H9 (cell line): ENCODE results near the gene MAML3. TPM values are rescaled to one million over a fixed set of nuclear protein-coding genes. Genes with fewer than 3 reads are reported as not detected.

ENCODE experiments used
- DNase-seq: peaks from one replicate; pipeline ENCODE4 v3.0.0-alpha.2; 2017
- H2AFZ ChIP-seq: one replicate; pipeline ENCODE4 v1.6.1; 2013; ENCODE audit warnings: mild to moderate bottlenecking, low read length, control low read depth, moderate library complexity
- H2AK5ac ChIP-seq: 2 replicates; pipeline ENCODE4 v1.6.1; 2013; ENCODE audit warnings: low read length, control low read depth, mixed read lengths; ENCODE audit not compliant: insufficient read length
- H2BK120ac ChIP-seq: one replicate; pipeline ENCODE4 v1.6.1; 2013; ENCODE audit warnings: low read depth, mild to moderate bottlenecking, low read length, control low read depth, inconsistent platforms; ENCODE audit not compliant: poor library complexity, severe bottlenecking
- H2BK12ac ChIP-seq: 2 replicates; pipeline ENCODE4 v1.6.1; 2013; ENCODE audit warnings: low read length, control low read depth, mixed read lengths, low read depth; ENCODE audit not compliant: insufficient read length
- H2BK15ac ChIP-seq: 2 replicates; pipeline ENCODE4 v1.6.1; 2013; ENCODE audit warnings: low read depth, low read length, control low read depth
- H2BK20ac ChIP-seq: one replicate; pipeline ENCODE4 v1.6.1; 2013; ENCODE audit warnings: low read depth, mild to moderate bottlenecking, low read length, control low read depth, inconsistent platforms; ENCODE audit not compliant: poor library complexity, severe bottlenecking
- H2BK5ac ChIP-seq: 2 replicates; pipeline ENCODE4 v1.6.1; 2013; ENCODE audit warnings: low read length, control low read depth, mixed read lengths; ENCODE audit not compliant: insufficient read length
- H3K14ac ChIP-seq: 2 replicates; pipeline ENCODE4 v1.6.1; 2013; ENCODE audit warnings: low read length, control low read depth; ENCODE audit not compliant: insufficient read depth
- H3K18ac ChIP-seq: 2 replicates; pipeline ENCODE4 v1.6.1; 2013; ENCODE audit warnings: low read depth, mild to moderate bottlenecking, mixed read lengths, low read length, control low read depth; ENCODE audit not compliant: insufficient read length
- H3K23ac ChIP-seq: 2 replicates; pipeline ENCODE4 v1.6.1; 2013; ENCODE audit warnings: low read length, control low read depth, mixed read lengths, low read depth; ENCODE audit not compliant: insufficient read length
- H3K23me2 ChIP-seq: 2 replicates; pipeline ENCODE4 v1.6.1; 2013; ENCODE audit warnings: low read depth, mild to moderate bottlenecking, mixed read lengths, low read length, control low read depth; ENCODE audit not compliant: insufficient read length, poor library complexity, severe bottlenecking
- H3K27ac ChIP-seq: 2 replicates; pipeline ENCODE4 v1.5.1; 2013; ENCODE audit warnings: low read length, control low read depth, mixed read lengths, low read depth; ENCODE audit not compliant: insufficient read length
- H3K27me3 ChIP-seq: 2 replicates; pipeline ENCODE4 v1.6.1; 2013; ENCODE audit warnings: low read length, control low read depth, inconsistent platforms; ENCODE audit not compliant: insufficient read depth
- H3K4ac ChIP-seq: 2 replicates; pipeline ENCODE4 v1.6.1; 2013; ENCODE audit warnings: low read depth, mild to moderate bottlenecking, control low read depth, inconsistent platforms, low read length, moderate library complexity
- H3K4me1 ChIP-seq: 2 replicates; pipeline ENCODE4 v1.6.1; 2013; ENCODE audit warnings: low read length, control low read depth, inconsistent platforms; ENCODE audit not compliant: insufficient read depth
- H3K4me2 ChIP-seq: 2 replicates; pipeline ENCODE4 v1.6.1; 2013; ENCODE audit warnings: low read length, control low read depth, mixed read lengths; ENCODE audit not compliant: insufficient read length, insufficient read depth
- H3K56ac ChIP-seq: 2 replicates; pipeline ENCODE4 v1.6.1; 2013; ENCODE audit warnings: low read depth, mild to moderate bottlenecking, mixed read lengths, low read length, control low read depth; ENCODE audit not compliant: insufficient read length
- H3K79me1 ChIP-seq: 2 replicates; pipeline ENCODE4 v1.6.1; 2013; ENCODE audit warnings: low read depth, mild to moderate bottlenecking, moderate library complexity, low read length, control low read depth, inconsistent platforms; ENCODE audit not compliant: insufficient read depth, poor library complexity, severe bottlenecking
- H3K79me2 ChIP-seq: 2 replicates; pipeline ENCODE4 v1.6.1; 2013; ENCODE audit warnings: low read length, control low read depth, inconsistent platforms; ENCODE audit not compliant: insufficient read depth
- H3K9ac ChIP-seq: 2 replicates; pipeline ENCODE4 v1.6.1; 2013; ENCODE audit warnings: low read length, control low read depth, mixed read lengths; ENCODE audit not compliant: insufficient read length; ENCODE audit errors: extremely low read depth
- H3K9me3 ChIP-seq: one replicate; pipeline ENCODE4 v1.6.1; 2013; ENCODE audit warnings: low read depth, low read length, inconsistent platforms; ENCODE audit not compliant: control insufficient read depth
- H3T11ph ChIP-seq: one replicate; pipeline ENCODE4 v1.6.1; 2013; ENCODE audit warnings: mild to moderate bottlenecking, low read length, control low read depth, inconsistent platforms
- H4K20me1 ChIP-seq: one replicate; pipeline ENCODE4 v1.6.1; 2013; ENCODE audit not compliant: control insufficient read depth, insufficient read length, insufficient read depth
- H4K5ac ChIP-seq: 2 replicates; pipeline ENCODE4 v1.6.1; 2013; ENCODE audit warnings: low read depth, mild to moderate bottlenecking, mixed read lengths, low read length, control low read depth; ENCODE audit not compliant: insufficient read length
- H4K8ac ChIP-seq: replicated peaks from 2 replicates; pipeline ENCODE4 v1.6.1; 2013; ENCODE audit warnings: low read length, control low read depth, mixed read lengths, low read depth; ENCODE audit not compliant: insufficient read length
- H4K91ac ChIP-seq: 2 replicates; pipeline ENCODE4 v1.6.1; 2013; ENCODE audit warnings: low read depth, mild to moderate bottlenecking, moderate library complexity, mixed read lengths, low read length, control low read depth; ENCODE audit not compliant: insufficient read length
- H3K27ac Mint-ChIP-seq, 3 experiments: 2 replicates in 2 of 3; 3 replicates in 1 of 3; pipeline ENCODE4 v1.8.0; 2020 to 2021; ENCODE audit warnings: mixed read lengths in 3 of 3, mild to moderate bottlenecking in 1 of 3, moderate library complexity in 1 of 3
- H3K27me3 Mint-ChIP-seq: 2 replicates; pipeline ENCODE4 v1.8.0; 2021; ENCODE audit warnings: low read depth, mild to moderate bottlenecking, moderate library complexity, mixed read lengths
- H3K36me3 Mint-ChIP-seq, 3 experiments: 2 replicates in 2 of 3; 3 replicates in 1 of 3; pipeline ENCODE4 v1.8.0; 2020 to 2021; ENCODE audit warnings: low read depth in 3 of 3, mixed read lengths in 3 of 3; ENCODE audit not compliant: insufficient read depth in 1 of 3
- H3K4me1 Mint-ChIP-seq, 2 experiments: 2 replicates each; pipeline ENCODE4 v1.8.0; 2020; ENCODE audit warnings: mixed read lengths in 2 of 2
- H3K4me3 Mint-ChIP-seq, 2 experiments: 2 replicates in 1 of 2; 3 replicates in 1 of 2; pipeline ENCODE4 v1.8.0; 2020 to 2021; ENCODE audit warnings: mild to moderate bottlenecking in 2 of 2, mixed read lengths in 2 of 2, moderate library complexity in 1 of 2
- H3K9me3 Mint-ChIP-seq, 2 experiments: 2 replicates in 1 of 2; 3 replicates in 1 of 2; pipeline ENCODE4 v1.8.0; 2020; ENCODE audit warnings: mild to moderate bottlenecking in 2 of 2, mixed read lengths in 2 of 2, moderate library complexity in 1 of 2
- WGBS: extraction: QIAGEN DNeasy Blood & Tissue Kit; methylation state at CpG from one replicate; pipeline ENCODE4 v1.1.7; 2013; ENCODE audit warnings: missing lambda C conversion rate, low lambda C conversion rate, mixed read lengths; ENCODE audit not compliant: insufficient read length; ENCODE audit errors: extremely low coverage; 5-methylcytosine and 5-hydroxymethylcytosine counted together
- total RNA-seq: library from RNA; stranded (reverse); gene quantifications from 2 replicates; pipeline ENCODE4 v1.2.1, GENCODE V29; 2021
- TF ChIP-seq, protein P1 (sequence below): fragments of 200-600 bp; sonication (generic); conservative IDR thresholded peaks from 3 replicates; pipeline ENCODE4 v1.8.0; 2021; ENCODE audit warnings: antibody characterized with exemption, mild to moderate bottlenecking

MAML3 gene
- total RNA-seq, 1 experiment from 2014 or later: 3.9 TPM

DNA sequence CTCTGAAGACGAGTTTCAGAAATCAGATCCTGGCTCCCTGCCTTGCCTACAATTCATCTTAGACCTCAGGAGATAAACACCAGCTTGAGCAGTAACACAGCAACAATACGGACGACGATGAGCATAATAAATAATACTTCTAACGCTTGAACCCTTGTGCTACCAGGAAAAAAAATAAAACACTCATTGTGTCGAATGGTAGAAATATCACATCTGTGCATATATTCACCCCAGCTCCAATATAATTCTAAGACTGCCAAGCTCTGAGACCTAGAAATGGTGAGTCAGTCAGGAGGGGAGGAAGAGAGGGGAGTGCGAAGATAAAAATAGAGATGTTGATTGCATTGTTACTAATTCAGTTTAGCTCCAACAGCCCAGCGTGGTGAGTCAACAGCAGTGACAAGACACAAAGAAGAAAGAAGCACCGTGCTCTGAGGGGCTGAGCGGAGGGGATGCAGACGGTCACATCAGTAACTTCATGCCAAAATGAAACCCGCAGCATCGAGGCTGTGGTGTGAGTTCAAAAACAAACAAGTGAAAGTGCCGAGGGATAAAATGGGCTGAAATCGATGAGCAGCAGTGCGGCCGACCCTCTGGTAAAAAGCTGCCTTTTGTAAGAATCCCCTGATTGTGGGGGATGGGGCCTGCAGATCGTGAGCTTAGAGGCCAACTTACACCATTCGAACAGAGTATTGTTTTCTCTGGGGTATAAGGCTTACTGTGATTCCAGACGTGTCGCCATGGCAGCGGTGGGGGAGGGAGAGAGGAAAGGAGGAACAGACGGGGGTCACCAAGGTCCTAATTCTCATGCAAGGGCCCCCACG is 338.0 kb downstream of the MAML3 start:
- peak overlapping the region; percentile 15 for H2BK12ac ChIP-seq
- no peak overlapping the region for H4K8ac ChIP-seq
- H3K27me3 ChIP-seq: no peaks in the 10 kb centered on the region; the same call in 1 of the 2 replicates
- peak overlapping the region; percentile 0 for H2AFZ ChIP-seq
- DNase-seq: peak; percentile 41
- peak overlapping the region; percentile 81 to 98 (median 94) for H3K27ac Mint-ChIP-seq
- H3K27ac ChIP-seq: peak overlapping the region; percentile 28
- peaks cover 7% of the 10 kb centered on the region for H3K4me1 ChIP-seq
- no peak overlapping the region for H4K91ac ChIP-seq
- H3K9me3 Mint-ChIP-seq: peaks cover 3 to 6% of the 10 kb centered on the region in 2 experiments; a peak in 4 of 5 replicates
- peaks cover 47 to 49% of the 10 kb centered on the region in 2 experiments for H3K4me1 Mint-ChIP-seq
- H3T11ph ChIP-seq: peak overlapping the region; percentile 23
- H4K5ac ChIP-seq: peak overlapping the region; percentile 72
- WGBS: no CpG with 5 or more reads among the region's 24 CpGs
- H3K27me3 Mint-ChIP-seq: no peaks in the 10 kb centered on the region; the same call in 1 of the 2 replicates
- peak overlapping the region; percentile 61 to 72 for H3K4me3 Mint-ChIP-seq
- peak overlapping the region; percentile 65 for H3K4me2 ChIP-seq
- no peaks in the 10 kb centered on the region for H3K79me2 ChIP-seq
- peaks cover under 1% of the 10 kb centered on the region for H3K9me3 ChIP-seq
- H2AK5ac ChIP-seq: no peak overlapping the region
- TF ChIP-seq, protein P1, sequence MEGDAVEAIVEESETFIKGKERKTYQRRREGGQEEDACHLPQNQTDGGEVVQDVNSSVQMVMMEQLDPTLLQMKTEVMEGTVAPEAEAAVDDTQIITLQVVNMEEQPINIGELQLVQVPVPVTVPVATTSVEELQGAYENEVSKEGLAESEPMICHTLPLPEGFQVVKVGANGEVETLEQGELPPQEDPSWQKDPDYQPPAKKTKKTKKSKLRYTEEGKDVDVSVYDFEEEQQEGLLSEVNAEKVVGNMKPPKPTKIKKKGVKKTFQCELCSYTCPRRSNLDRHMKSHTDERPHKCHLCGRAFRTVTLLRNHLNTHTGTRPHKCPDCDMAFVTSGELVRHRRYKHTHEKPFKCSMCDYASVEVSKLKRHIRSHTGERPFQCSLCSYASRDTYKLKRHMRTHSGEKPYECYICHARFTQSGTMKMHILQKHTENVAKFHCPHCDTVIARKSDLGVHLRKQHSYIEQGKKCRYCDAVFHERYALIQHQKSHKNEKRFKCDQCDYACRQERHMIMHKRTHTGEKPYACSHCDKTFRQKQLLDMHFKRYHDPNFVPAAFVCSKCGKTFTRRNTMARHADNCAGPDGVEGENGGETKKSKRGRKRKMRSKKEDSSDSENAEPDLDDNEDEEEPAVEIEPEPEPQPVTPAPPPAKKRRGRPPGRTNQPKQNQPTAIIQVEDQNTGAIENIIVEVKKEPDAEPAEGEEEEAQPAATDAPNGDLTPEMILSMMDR: no peak
- H3K4ac ChIP-seq: no peak overlapping the region; the same call in 1 of the 2 replicates
- peaks cover 7% of the 10 kb centered on the region for H3K23me2 ChIP-seq
- peak overlapping the region; percentile 48 for H3K9ac ChIP-seq
- H3K14ac ChIP-seq: peak overlapping the region; percentile 91; the same call in 1 of the 2 replicates
- no peak overlapping the region for H3K23ac ChIP-seq
- no peak overlapping the region for H2BK15ac ChIP-seq
- peak overlapping the region; percentile 88 for H2BK120ac ChIP-seq
- peaks cover 3 to 9% (median 5%) of the 10 kb centered on the region in 3 experiments for H3K36me3 Mint-ChIP-seq
- H3K56ac ChIP-seq: no peak overlapping the region
- no peak overlapping the region for H2BK20ac ChIP-seq
- peak overlapping the region; percentile 7 for H2BK5ac ChIP-seq
- H3K18ac ChIP-seq: peak overlapping the region; percentile 80
- no peaks in the 10 kb centered on the region for H3K79me1 ChIP-seq
- no peaks in the 10 kb centered on the region for H4K20me1 ChIP-seq
